Neutrophil (primary cell): Measurements from ENCODE around the gene CDC42EP1.
"Not testable (repeated sequence)": the region's sequence is repeated elsewhere in the genome, so short reads cannot be mapped to it uniquely, and the experiment has no call there.

ENCODE experiments used
- H3K27ac ChIP-seq: fragments of 200-600 bp; sonication (generic); 2 replicates; pipeline ENCODE4 v1.5.1; 2016; ENCODE audit warnings: mild to moderate bottlenecking, moderate library complexity
- H3K27me3 ChIP-seq: fragments of 200-600 bp; sonication (generic); 2 replicates; pipeline ENCODE4 v1.6.0; 2016; ENCODE audit warnings: mild to moderate bottlenecking
- H3K36me3 ChIP-seq: fragments of 200-600 bp; sonication (generic); 2 replicates; pipeline ENCODE4 v1.5.1; 2017
- H3K4me1 ChIP-seq, 2 experiments: fragments of 200-600 bp in 1 of 2; sonication (generic) in 1 of 2; 1 replicate in 1 of 2; 2 replicates in 1 of 2; pipeline versions ENCODE4 v1.5.1 to v1.6.1; 2013 to 2016; ENCODE audit warnings: low read depth in 1 of 2, low read length in 1 of 2, mild to moderate bottlenecking in 1 of 2, moderate library complexity in 1 of 2; ENCODE audit not compliant: control insufficient read depth in 1 of 2, insufficient read depth in 1 of 2
- H3K4me3 ChIP-seq, 2 experiments: fragments of 200-600 bp in 1 of 2; sonication (generic) in 1 of 2; 1 replicate in 1 of 2; 2 replicates in 1 of 2; pipeline ENCODE4 v1.5.1; 2013 to 2016; ENCODE audit warnings: low read depth in 1 of 2, low read length in 1 of 2, mild to moderate bottlenecking in 1 of 2, moderate library complexity in 1 of 2
- H3K9me3 ChIP-seq: fragments of 200-600 bp; sonication (generic); 2 replicates; pipeline ENCODE4 v1.5.1; 2016
- CTCF ChIP-seq: fragments of 200-600 bp; sonication (generic); IDR thresholded peaks from 2 replicates; pipeline ENCODE4 v1.5.1; 2016; ENCODE audit warnings: antibody characterized with exemption

CDC42EP1 gene

GRCh38 chr22:37529652-37530345 lies 30.5 kb upstream of the CDC42EP1 start:
- no peaks in the 10 kb centered on the region for H3K9me3 ChIP-seq
- H3K36me3 ChIP-seq, result no peaks in the 10 kb centered on the region
- H3K27me3 ChIP-seq, result peaks cover 36% of the 10 kb centered on the region
- no peak overlapping the region for H3K27ac ChIP-seq
- no peak for TF ChIP-seq CTCF
- no peak overlapping the region for H3K4me3 ChIP-seq
- H3K4me1 ChIP-seq, result no peaks in the 10 kb centered on the region

- no peak for TF ChIP-seq CTCF
- peaks cover 6% of the 10 kb centered on the region in 2 experiments for H3K4me1 ChIP-seq
- H3K27ac ChIP-seq, result no peak overlapping the region
- H3K27me3 ChIP-seq, result peaks cover 17% of the 10 kb centered on the region
- no peak overlapping the region for H3K4me3 ChIP-seq
- no peaks in the 10 kb centered on the region for H3K36me3 ChIP-seq
- no peaks in the 10 kb centered on the region for H3K9me3 ChIP-seq
Observed at GRCh38 chr22:37533995-37534394, 26.3 kb upstream of the CDC42EP1 start.

- peaks cover 10 to 11% of the 10 kb centered on the region in 2 experiments for H3K4me1 ChIP-seq
- H3K36me3 ChIP-seq, result no peaks in the 10 kb centered on the region
- no peak overlapping the region for H3K4me3 ChIP-seq
- H3K27ac ChIP-seq, result no peak overlapping the region
- no peaks in the 10 kb centered on the region for H3K9me3 ChIP-seq
- no peak for TF ChIP-seq CTCF
- peaks cover 17% of the 10 kb centered on the region for H3K27me3 ChIP-seq
Observed at GRCh38 chr22:37534445-37534844, 25.8 kb upstream of the CDC42EP1 start.

- Histone ChIP-seq H3K36me3 (no peaks in the 10 kb centered on the region), H3K4me3 (no peak overlapping the region), H3K27ac (no peak overlapping the region), H3K27me3 (peaks cover 23% of the 10 kb centered on the region), H3K9me3 (no peaks in the 10 kb centered on the region), H3K4me1 (peaks cover 14% of the 10 kb centered on the region in 2 experiments)
- TF ChIP-seq CTCF, result no peak
Observed at GRCh38 chr22:37535159-37535558, 25.1 kb upstream of the CDC42EP1 start.

- Histone ChIP-seq H3K36me3 (no peaks in the 10 kb centered on the region), H3K27ac (no peak overlapping the region), H3K27me3 (peaks cover 40% of the 10 kb centered on the region), H3K9me3 (no peaks in the 10 kb centered on the region), H3K4me1 (peaks cover 14% of the 10 kb centered on the region in 2 experiments), H3K4me3 (peak overlapping the region in 1 of 2 experiments; percentile 2)
- TF ChIP-seq CTCF, result peak; percentile 98
Observed at GRCh38 chr22:37538590-37539357, 21.5 kb upstream of the CDC42EP1 start.

- H3K4me3 ChIP-seq, H3K36me3 ChIP-seq, H3K27ac ChIP-seq, H3K9me3 ChIP-seq: not testable (repeated sequence)
- Histone ChIP-seq H3K27me3 (peaks cover 34% of the 10 kb centered on the region), H3K4me1 (peaks cover 15% of the 10 kb centered on the region in 2 experiments)
Observed at GRCh38 chr22:37539790-37540189, 20.5 kb upstream of the CDC42EP1 start.

GRCh38 chr22:37542416-37542815 lies 17.9 kb upstream of the CDC42EP1 start:
- not testable (repeated sequence) for H3K9me3 ChIP-seq, H3K4me3 ChIP-seq, H3K27ac ChIP-seq, H3K36me3 ChIP-seq
- H3K4me1 ChIP-seq, result peaks cover 29 to 30% of the 10 kb centered on the region in 2 experiments
- H3K27me3 ChIP-seq, result peaks cover 61% of the 10 kb centered on the region
